ENCODE measurements around the gene KLK15. TPM values are rescaled to one million over a fixed set of nuclear protein-coding genes. Genes with fewer than 3 reads are reported as not detected.
A peak's percentile ranks its signal among the peaks of the same experiment; 100 is the strongest.

Gene KLK15
- total and polyA plus RNA-seq, 10 of the 15 experiments (the other 5 are each of a cell fraction or from before 2014, with no cell fraction given), result 0.04 to 0.08 TPM; not detected in 8

DNA sequence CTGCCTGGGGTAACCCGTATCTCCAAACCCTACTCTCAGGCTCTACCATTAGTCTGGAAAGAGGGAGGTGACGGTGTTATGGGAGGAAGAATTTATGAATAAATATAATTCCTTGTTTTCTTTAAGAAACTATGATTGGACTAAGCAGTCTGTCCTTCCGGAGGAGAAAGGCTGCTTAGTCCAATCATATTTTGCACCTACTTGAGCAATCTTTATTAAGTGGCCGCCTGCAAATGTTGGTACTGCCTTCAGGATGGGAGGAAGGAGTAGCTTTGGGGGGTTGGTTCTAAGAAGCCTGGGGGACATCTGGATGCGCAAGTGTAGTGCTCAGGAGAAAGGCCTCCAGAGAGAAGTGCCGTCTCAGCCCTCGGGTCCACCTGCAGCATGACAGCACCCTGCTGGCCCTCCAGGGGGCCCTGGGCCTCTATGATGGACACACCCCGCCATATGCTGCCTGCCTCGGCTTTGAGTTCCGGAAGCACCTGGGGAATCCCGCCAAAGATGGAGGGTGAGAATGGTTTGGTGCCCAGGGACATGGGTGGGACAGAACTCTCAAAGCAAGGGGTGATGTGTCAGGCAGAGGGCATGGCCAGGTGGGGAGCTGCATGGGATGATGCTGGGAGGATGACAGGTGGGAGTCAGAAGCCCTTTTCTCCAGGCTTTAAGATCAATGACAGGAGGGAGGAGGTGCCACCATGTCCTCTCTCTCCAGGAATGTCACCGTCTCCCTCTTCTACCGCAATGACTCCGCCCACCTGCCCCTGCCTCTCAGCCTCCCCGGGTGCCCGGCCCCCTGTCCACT lies 39.1 kb downstream of the KLK15 start (continued):
- TF ChIP-seq, protein P1, sequence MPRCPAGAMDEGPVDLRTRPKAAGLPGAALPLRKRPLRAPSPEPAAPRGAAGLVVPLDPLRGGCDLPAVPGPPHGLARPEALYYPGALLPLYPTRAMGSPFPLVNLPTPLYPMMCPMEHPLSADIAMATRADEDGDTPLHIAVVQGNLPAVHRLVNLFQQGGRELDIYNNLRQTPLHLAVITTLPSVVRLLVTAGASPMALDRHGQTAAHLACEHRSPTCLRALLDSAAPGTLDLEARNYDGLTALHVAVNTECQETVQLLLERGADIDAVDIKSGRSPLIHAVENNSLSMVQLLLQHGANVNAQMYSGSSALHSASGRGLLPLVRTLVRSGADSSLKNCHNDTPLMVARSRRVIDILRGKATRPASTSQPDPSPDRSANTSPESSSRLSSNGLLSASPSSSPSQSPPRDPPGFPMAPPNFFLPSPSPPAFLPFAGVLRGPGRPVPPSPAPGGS (IDR thresholded peaks at IDR 0.05; ENCODE audit: borderline replicate concordance, insufficient read depth, low read depth, low read length, poor library complexity, severe bottlenecking), result no peak
- TF ChIP-seq ZNF217 (IDR thresholded peaks at IDR 0.05) (no peak), TBL1XR1 (IDR thresholded peaks at IDR 0.05; ENCODE audit: low read depth, low read length) (no peak), STAT3 (IDR thresholded peaks at IDR 0.05; ENCODE audit: low read depth, low read length) (no peak)

GRCh38 chr19:50793558-50794065 lies 39.8 kb downstream of the KLK15 start:
- in situ Hi-C loops (cut with MboI) (no loop called here), intact Hi-C loops (cut with micrococcal nuclease; ENCODE audit: unreplicated experiment) (loop anchor here (2.0 kb wide), 1 partner anchor 129 kb away; no protein-coding TSS in a partner anchor)
- RAD21 ChIA-PET (ENCODE audit: unreplicated experiment), result interaction anchor here (6.7 kb wide), 1 partner anchor 128 kb away, joined by 35 read pairs; no protein-coding TSS in a partner anchor
- Histone ChIP-seq H2AFZ (ENCODE audit: control insufficient read depth, low read depth, low read length) (no peak overlapping the region), H3K4me2 (ENCODE audit: control insufficient read depth, insufficient read depth) (no peak overlapping the region), H3K36me3 (ENCODE audit: control insufficient read depth in 2 of 2, insufficient read depth in 2 of 2, low read length in 1 of 2) (peaks cover 17 to 18% of the 10 kb centered on the region in 2 experiments; a peak in 3 of 4 replicates), H3K4me1 (ENCODE audit: control insufficient read depth, insufficient read depth, low read length) (peaks cover 5% of the 10 kb centered on the region), H3K27me3 (replicated peaks in 1 of 2; ENCODE audit: control insufficient read depth in 2 of 2, insufficient read depth in 2 of 2, low read length in 1 of 2) (no peaks in the 10 kb centered on the region), H3K9me3 (replicated peaks; ENCODE audit: control insufficient read depth, insufficient read depth, low read length) (no peaks in the 10 kb centered on the region), H4K20me1 (ENCODE audit: control insufficient read depth, insufficient read depth) (peaks cover 5% of the 10 kb centered on the region), H3K79me2 (ENCODE audit: control insufficient read depth, insufficient read depth, low read length) (peaks cover 3% of the 10 kb centered on the region; the same call in 1 of the 2 replicates), H3K9ac (ENCODE audit: control insufficient read depth, insufficient read depth, low read length) (no peak overlapping the region), H3K4me3 (no peak overlapping the region), H3K27ac (ENCODE audit: control insufficient read depth, insufficient read depth) (no peak overlapping the region)
- FAIRE-seq (no peak), ATAC-seq (no peak), DNase-seq (ENCODE audit: low read depth, low spot score) (no peak)
- WGBS (ENCODE audit: insufficient coverage, insufficient replicate concordance, low lambda C conversion rate, missing lambda C conversion rate), result 85% methylated on average over 11 of the region's 11 CpGs
- POLR2A ChIA-PET, result interaction anchor here (0.9 kb wide), 1 partner anchor 9 kb away, joined by 3 read pairs; no protein-coding TSS in a partner anchor
- TF ChIP-seq HSF1 (IDR thresholded peaks at IDR 0.05; ENCODE audit: low read depth, low read length) (no peak), RUNX3 (IDR thresholded peaks at IDR 0.05; ENCODE audit: low read length) (peak; percentile 6; the same call in 1 of the 2 replicates), NFYB (IDR thresholded peaks at IDR 0.05; ENCODE audit: insufficient read depth, low read depth, low read length) (no peak), POLR2A (IDR thresholded peaks at IDR 0.05; ENCODE audit: low read depth, low read length) (peak; percentile 61)
- BruUV-seq (replicated peaks), result no TSS peak
- SMC1A ChIA-PET (ENCODE audit: uncharacterized antibody, unreplicated experiment), result interaction anchor here (2.0 to 2.9 kb wide), 2 partner anchors 128 to 129 kb away, joined by 7 to 13 read pairs; no protein-coding TSS in a partner anchor
- CTCF ChIA-PET, result interaction anchor here (1.0 to 3.1 kb wide), 4 partner anchors 10 to 131 kb away, joined by 3 to 20 read pairs (median 5); no protein-coding TSS in a partner anchor
